Effector memory CD8-positive, alpha-beta T cell (primary cell): ENCODE data around the gene ACOXL.

Source experiments
- ATAC-seq: fragments of 150-1000 bp; cut with Tn5 transposase; replicated peaks from 2 replicates; pipeline ENCODE4 v1.10.0; 2021; ENCODE audit warnings: mild to moderate bottlenecking, moderate library complexity
- DNase-seq, 3 experiments: peaks; one replicate each; pipeline ENCODE4 v3.0.0; 2021
- H3K27ac Mint-ChIP-seq, 2 donors: one replicate each; pipeline ENCODE4 v1.8.0; 2022; ENCODE audit warnings: mild to moderate bottlenecking in 2 of 2, mixed read lengths in 2 of 2, moderate library complexity in 2 of 2
- H3K27me3 Mint-ChIP-seq, 2 donors: one replicate each; pipeline ENCODE4 v1.8.0; 2022; ENCODE audit warnings: mixed read lengths in 2 of 2
- H3K36me3 Mint-ChIP-seq: one replicate; pipeline ENCODE4 v1.8.0; 2022; ENCODE audit warnings: mild to moderate bottlenecking, moderate library complexity, mixed read lengths; ENCODE audit not compliant: insufficient read depth
- H3K4me1 Mint-ChIP-seq, 2 donors: one replicate each; pipeline ENCODE4 v1.8.0; 2022; ENCODE audit warnings: low read depth in 2 of 2, mixed read lengths in 2 of 2
- H3K4me3 Mint-ChIP-seq, 2 donors: one replicate each; pipeline ENCODE4 v1.8.0; 2022; ENCODE audit warnings: mild to moderate bottlenecking in 2 of 2, mixed read lengths in 2 of 2, moderate library complexity in 2 of 2
- H3K9me3 Mint-ChIP-seq, 2 donors: one replicate each; pipeline ENCODE4 v1.8.0; 2022; ENCODE audit warnings: mixed read lengths in 2 of 2

Gene ACOXL

GRCh38 chr2:110869472-110870446 lies 137.4 kb downstream of the ACOXL start:
- no peak for DNase-seq
- Mint-ChIP-seq H3K9me3 (no peaks in the 10 kb centered on the region), H3K4me1 (peaks cover 13 to 15% of the 10 kb centered on the region in 2 donors), H3K4me3 (no peak overlapping the region), H3K27ac (no peak overlapping the region), H3K27me3 (no peaks in the 10 kb centered on the region), H3K36me3 (peaks cover 2% of the 10 kb centered on the region)
- ATAC-seq = no peak

GRCh38 chr2:110870545-110870944 lies 138.2 kb downstream of the ACOXL start:
- no peak for ATAC-seq
- DNase-seq = no peak
- Mint-ChIP-seq H3K36me3 (peaks cover 2% of the 10 kb centered on the region), H3K27ac (no peak overlapping the region), H3K4me1 (peaks cover 7 to 8% of the 10 kb centered on the region in 2 donors), H3K4me3 (no peak overlapping the region), H3K9me3 (no peaks in the 10 kb centered on the region), H3K27me3 (no peaks in the 10 kb centered on the region)

GRCh38 chr2:110871637-110872036 lies 139.3 kb downstream of the ACOXL start:
- peaks cover 2% of the 10 kb centered on the region for H3K36me3 Mint-ChIP-seq
- H3K27ac Mint-ChIP-seq = no peak overlapping the region
- peaks cover 0 to 4% of the 10 kb centered on the region in 2 donors for H3K4me1 Mint-ChIP-seq
- DNase-seq (no peak), ATAC-seq (no peak)
- no peak overlapping the region for H3K4me3 Mint-ChIP-seq
- H3K9me3 Mint-ChIP-seq = no peaks in the 10 kb centered on the region
- no peaks in the 10 kb centered on the region for H3K27me3 Mint-ChIP-seq

GRCh38 chr2:110872521-110872920 lies 140.1 kb downstream of the ACOXL start:
- no peak overlapping the region for H3K4me3 Mint-ChIP-seq
- no peaks in the 10 kb centered on the region for H3K36me3 Mint-ChIP-seq
- no peak for DNase-seq
- ATAC-seq = no peak
- no peaks in the 10 kb centered on the region for H3K9me3 Mint-ChIP-seq
- no peaks in the 10 kb centered on the region for H3K4me1 Mint-ChIP-seq
- H3K27me3 Mint-ChIP-seq = no peaks in the 10 kb centered on the region
- no peak overlapping the region for H3K27ac Mint-ChIP-seq

- Mint-ChIP-seq H3K27me3 (peaks cover 0 to 5% of the 10 kb centered on the region in 2 donors), H3K9me3 (peaks cover 2 to 3% of the 10 kb centered on the region in 2 donors), H3K4me1 (no peaks in the 10 kb centered on the region), H3K27ac (no peak overlapping the region), H3K36me3 (no peaks in the 10 kb centered on the region), H3K4me3 (no peak overlapping the region)
- DNase-seq (no peak), ATAC-seq (no peak)
These were observed 140.7 kb downstream of the ACOXL start for GRCh38 chr2:110873056-110873502.

- no peak for ATAC-seq
- H3K27ac Mint-ChIP-seq = peak overlapping the region in 1 of 2 donors; percentile 57
These were observed 141.5 kb downstream of the ACOXL start for GRCh38 chr2:110873597-110874452.

GRCh38 chr2:110874453-110875383 lies 142.3 kb downstream of the ACOXL start:
- Mint-ChIP-seq H3K27ac (no peak overlapping the region), H3K36me3 (no peaks in the 10 kb centered on the region), H3K27me3 (peaks cover 0 to 17% of the 10 kb centered on the region in 2 donors), H3K4me3 (no peak overlapping the region), H3K9me3 (peaks cover 3 to 7% of the 10 kb centered on the region in 2 donors), H3K4me1 (no peaks in the 10 kb centered on the region)
- no peak for DNase-seq
- ATAC-seq = no peak

More at GRCh38 chr2:110873597-110874452, 141.5 kb downstream of the ACOXL start:
- Mint-ChIP-seq H3K4me3 (no peak overlapping the region), H3K9me3 (peaks cover 3 to 7% of the 10 kb centered on the region in 2 donors), H3K27me3 (peaks cover 0 to 8% of the 10 kb centered on the region in 2 donors), H3K4me1 (no peaks in the 10 kb centered on the region), H3K36me3 (no peaks in the 10 kb centered on the region)
- no peak for DNase-seq

- DNase-seq = no peak
- H3K9me3 Mint-ChIP-seq = peaks cover 3 to 7% of the 10 kb centered on the region in 2 donors
- H3K36me3 Mint-ChIP-seq = no peaks in the 10 kb centered on the region
- no peaks in the 10 kb centered on the region for H3K4me1 Mint-ChIP-seq
- H3K27me3 Mint-ChIP-seq = peaks cover 0 to 18% of the 10 kb centered on the region in 2 donors
- H3K4me3 Mint-ChIP-seq = no peak overlapping the region
- no peak overlapping the region for H3K27ac Mint-ChIP-seq
- ATAC-seq = no peak
These were observed 143.0 kb downstream of the ACOXL start for GRCh38 chr2:110875384-110875725.

GRCh38 chr2:110876167-110876999 lies 144.0 kb downstream of the ACOXL start:
- DNase-seq (no peak), ATAC-seq (no peak)
- no peaks in the 10 kb centered on the region for H3K36me3 Mint-ChIP-seq
- H3K27me3 Mint-ChIP-seq = peaks cover 0 to 18% of the 10 kb centered on the region in 2 donors
- H3K4me1 Mint-ChIP-seq = no peaks in the 10 kb centered on the region
- no peak overlapping the region for H3K4me3 Mint-ChIP-seq
- H3K27ac Mint-ChIP-seq = no peak overlapping the region
- peaks cover 3 to 7% of the 10 kb centered on the region in 2 donors for H3K9me3 Mint-ChIP-seq

GRCh38 chr2:110877031-110877827 lies 144.9 kb downstream of the ACOXL start:
- H3K36me3 Mint-ChIP-seq = no peaks in the 10 kb centered on the region

GRCh38 chr2:110878150-110878549 lies 145.8 kb downstream of the ACOXL start:
- Mint-ChIP-seq H3K27ac (peak overlapping the region in 1 of 2 donors; percentile 38), H3K9me3 (peaks cover 3 to 7% of the 10 kb centered on the region in 2 donors), H3K4me3 (no peak overlapping the region), H3K4me1 (no peaks in the 10 kb centered on the region), H3K36me3 (no peaks in the 10 kb centered on the region), H3K27me3 (peaks cover 0 to 18% of the 10 kb centered on the region in 2 donors)
- ATAC-seq (no peak), DNase-seq (no peak)

More at GRCh38 chr2:110877031-110877827, 144.9 kb downstream of the ACOXL start:
- DNase-seq = no peak
- H3K27ac Mint-ChIP-seq = no peak overlapping the region
- peaks cover 3 to 7% of the 10 kb centered on the region in 2 donors for H3K9me3 Mint-ChIP-seq
- no peaks in the 10 kb centered on the region for H3K4me1 Mint-ChIP-seq
- no peak for ATAC-seq
- no peak overlapping the region for H3K4me3 Mint-ChIP-seq
- H3K27me3 Mint-ChIP-seq = peaks cover 0 to 18% of the 10 kb centered on the region in 2 donors
